RWPE2 (cell line): ENCODE results near the gene RAB26.

Experiments used
- ATAC-seq: fragments of 200-7000 bp; cut with Tn5 transposase; 3 replicates; pipeline ENCODE4 v1.9.1; 2021; ENCODE audit warnings: low read depth
- DNase-seq: peaks from one replicate; pipeline ENCODE4 v3.0.0-alpha.2; 2020; ENCODE audit warnings: low spot score
- H3K27ac ChIP-seq: fragments of 450-650 bp; 2 replicates; pipeline ENCODE4 v1.5.1; 2017; ENCODE audit warnings: mild to moderate bottlenecking; ENCODE audit not compliant: poor library complexity, severe bottlenecking
- H3K27me3 ChIP-seq: fragments of 250-450 bp; sonication (Bioruptor Pico); 2 replicates; pipeline ENCODE4 v1.5.1; 2021; ENCODE audit warnings: mild to moderate bottlenecking, moderate library complexity; ENCODE audit not compliant: insufficient read depth, poor library complexity, severe bottlenecking
- H3K36me3 ChIP-seq: fragments of 250-450 bp; sonication (Bioruptor Pico); 2 replicates; pipeline ENCODE4 v1.5.1; 2020; ENCODE audit warnings: low read depth, mild to moderate bottlenecking, moderate library complexity
- H3K4me1 ChIP-seq: fragments of 250-450 bp; sonication (Bioruptor Pico); 2 replicates; pipeline ENCODE4 v1.5.1; 2021; ENCODE audit warnings: mild to moderate bottlenecking, moderate library complexity; ENCODE audit not compliant: insufficient read depth, poor library complexity, severe bottlenecking
- H3K4me3 ChIP-seq: fragments of 250-450 bp; sonication (Bioruptor Pico); 2 replicates; pipeline ENCODE4 v1.5.1; 2021; ENCODE audit warnings: mild to moderate bottlenecking, moderate library complexity; ENCODE audit not compliant: severe bottlenecking
- H3K9me3 ChIP-seq: fragments of 250-450 bp; sonication (Bioruptor Pico); 2 replicates; pipeline ENCODE4 v1.5.1; 2021; ENCODE audit warnings: mild to moderate bottlenecking, moderate library complexity; ENCODE audit not compliant: severe bottlenecking
- CTCF ChIP-seq: fragments of 450-650 bp; IDR thresholded peaks from one replicate; pipeline ENCODE4 v1.5.1; 2017; ENCODE audit warnings: mild to moderate bottlenecking, moderate library complexity; ENCODE audit not compliant: poor library complexity, severe bottlenecking

The RAB26 gene

GRCh38 chr16:2186505-2186904, 38.1 kb downstream of the RAB26 start:
- ATAC-seq (no peak), DNase-seq (no peak)
- H3K9me3 ChIP-seq: no peaks in the 10 kb centered on the region
- H3K4me3 ChIP-seq: no peak overlapping the region
- H3K36me3 ChIP-seq: no peaks in the 10 kb centered on the region
- no peak for TF ChIP-seq CTCF
- no peaks in the 10 kb centered on the region for H3K4me1 ChIP-seq
- H3K27ac ChIP-seq: no peak overlapping the region
- no peaks in the 10 kb centered on the region for H3K27me3 ChIP-seq

DNA sequence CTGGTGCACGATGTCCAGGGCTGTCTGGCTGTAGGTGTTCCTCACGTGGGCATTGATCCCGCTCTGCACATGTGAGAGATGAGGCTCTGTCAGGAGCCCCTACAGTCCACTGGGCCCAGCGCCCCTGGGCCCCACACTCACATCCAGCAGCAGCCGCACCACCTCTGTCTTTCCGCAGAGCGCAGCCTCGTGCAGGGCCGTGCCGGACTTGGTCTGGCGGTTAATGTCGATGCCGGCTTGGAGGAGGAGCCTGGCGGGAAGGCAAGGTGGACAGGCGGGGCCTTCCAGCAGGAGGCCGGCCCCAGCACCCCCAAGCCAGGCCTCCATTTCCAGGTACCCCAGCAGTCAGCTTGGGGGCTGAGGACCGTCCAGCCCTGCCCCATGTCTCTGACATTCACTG, 38.8 kb downstream of the RAB26 start:
- no peaks in the 10 kb centered on the region for H3K27me3 ChIP-seq
- no peak for ATAC-seq
- no peak for TF ChIP-seq CTCF

GRCh38 chr16:2188395-2188794, 40.0 kb downstream of the RAB26 start:
- no peak for TF ChIP-seq CTCF
- no peaks in the 10 kb centered on the region for H3K36me3 ChIP-seq
- DNase-seq: no peak

More for the DNA sequence above, 38.8 kb downstream of the RAB26 start:
- no peaks in the 10 kb centered on the region for H3K36me3 ChIP-seq
- DNase-seq: no peak
- H3K4me3 ChIP-seq: no peak overlapping the region
- H3K9me3 ChIP-seq: no peaks in the 10 kb centered on the region
- no peak overlapping the region for H3K27ac ChIP-seq
- H3K4me1 ChIP-seq: no peaks in the 10 kb centered on the region

GRCh38 chr16:2189252-2189893, 40.9 kb downstream of the RAB26 start:
- Histone ChIP-seq H3K4me3 (no peak overlapping the region), H3K27ac (no peak overlapping the region), H3K27me3 (no peaks in the 10 kb centered on the region), H3K36me3 (no peaks in the 10 kb centered on the region), H3K9me3 (no peaks in the 10 kb centered on the region), H3K4me1 (no peaks in the 10 kb centered on the region)
- TF ChIP-seq CTCF: no peak
- no peak for DNase-seq
- ATAC-seq: no peak

More at GRCh38 chr16:2188395-2188794, 40.0 kb downstream of the RAB26 start:
- H3K27me3 ChIP-seq: no peaks in the 10 kb centered on the region
- no peaks in the 10 kb centered on the region for H3K4me1 ChIP-seq
- H3K27ac ChIP-seq: no peak overlapping the region
- no peak overlapping the region for H3K4me3 ChIP-seq
- H3K9me3 ChIP-seq: no peaks in the 10 kb centered on the region
- no peak for ATAC-seq

- H3K27ac ChIP-seq: no peak overlapping the region
- ATAC-seq (no peak), DNase-seq (no peak)
- no peaks in the 10 kb centered on the region for H3K36me3 ChIP-seq
- H3K4me3 ChIP-seq: no peak overlapping the region
- no peak for TF ChIP-seq CTCF
- H3K4me1 ChIP-seq: no peaks in the 10 kb centered on the region
- H3K9me3 ChIP-seq: no peaks in the 10 kb centered on the region
- H3K27me3 ChIP-seq: peaks cover 2% of the 10 kb centered on the region
Observed at GRCh38 chr16:2190002-2190658, 41.7 kb downstream of the RAB26 start.
